H1 (cell line): ENCODE results near the gene LRRC3B. TPM values are rescaled to one million over a fixed set of nuclear protein-coding genes. Genes with fewer than 3 reads are reported as not detected.

Source experiments
- CTCF ChIA-PET: fragments of 300-600 bp; sonication (Branson Sonifier 250); formaldehyde crosslinking; loops from one replicate; lab custom pipeline; 2021; ENCODE audit not compliant: partially characterized antibody; lab: Charles Lee
- POLR2A ChIA-PET: fragments of 300-600 bp; sonication (Branson Sonifier 250); formaldehyde crosslinking; loops from one replicate; lab custom pipeline; 2021; ENCODE audit warnings: inconsistent platforms; ENCODE audit not compliant: partially characterized antibody; lab: Charles Lee
- DNase-seq, 2 experiments: peaks; one replicate each; pipeline versions ENCODE4 v3.0.0 to v3.0.0-alpha.2; 2010 to 2022; ENCODE audit warnings: low spot score in 2 of 2, low read depth in 1 of 2, mixed read lengths in 1 of 2
- FAIRE-seq: peaks from 2 replicates; lab custom pipeline; 2011; peaks lifted over from hg19 to GRCh38; lab: Jason Lieb, UNC
- H2AFZ ChIP-seq: 2 replicates; pipeline ENCODE4 v1.8.1; 2012; ENCODE audit warnings: low read length, inconsistent platforms
- H2AK5ac ChIP-seq: 2 replicates; pipeline ENCODE4 v1.6.1; 2013; ENCODE audit warnings: low read depth, low read length
- H2BK120ac ChIP-seq: replicated peaks from 2 replicates; pipeline ENCODE3; 2013; ENCODE audit warnings: low read depth, low read length, inconsistent platforms
- H2BK12ac ChIP-seq: 2 replicates; pipeline ENCODE4 v1.6.1; 2013; ENCODE audit warnings: low read depth, low read length
- H2BK15ac ChIP-seq: 2 replicates; pipeline ENCODE4 v1.6.1; 2013; ENCODE audit warnings: low read length
- H2BK20ac ChIP-seq: 2 replicates; pipeline ENCODE4 v1.6.1; 2013; ENCODE audit warnings: low read length
- H2BK5ac ChIP-seq: 2 replicates; pipeline ENCODE4 v1.6.1; 2013; ENCODE audit warnings: low read depth, low read length
- H3K14ac ChIP-seq: 2 replicates; pipeline ENCODE4 v1.6.1; 2013; ENCODE audit warnings: inconsistent platforms; ENCODE audit not compliant: insufficient read length
- H3K18ac ChIP-seq: 2 replicates; pipeline ENCODE4 v1.6.1; 2013; ENCODE audit warnings: low read length; ENCODE audit errors: extremely low read depth
- H3K23ac ChIP-seq: 2 replicates; pipeline ENCODE4 v1.6.1; 2013; ENCODE audit warnings: inconsistent platforms; ENCODE audit not compliant: insufficient read length
- H3K23me2 ChIP-seq: 2 replicates; pipeline ENCODE4 v1.6.1; 2013; ENCODE audit warnings: low read depth, low read length
- H3K27ac ChIP-seq: 2 replicates; pipeline ENCODE4 v1.6.1; 2011; ENCODE audit warnings: low read depth, low read length, inconsistent platforms
- H3K27me3 ChIP-seq, 4 experiments: replicated peaks in 1 of 4; 1 replicate in 1 of 4; 2 replicates in 3 of 4; pipeline versions ENCODE4 v1.6.1 to v1.8.1; 2011 to 2013; ENCODE audit warnings: low read length in 3 of 4, mild to moderate bottlenecking in 3 of 4, inconsistent platforms in 2 of 4, mixed read lengths in 2 of 4, moderate library complexity in 1 of 4; ENCODE audit not compliant: control insufficient read depth in 3 of 4, insufficient read depth in 3 of 4; ENCODE audit errors: extremely low read depth in 1 of 4
- H3K36me3 ChIP-seq, 4 experiments: 2 replicates each; pipeline versions ENCODE4 v1.6.1 to v1.8.1; 2011 to 2013; ENCODE audit warnings: mild to moderate bottlenecking in 4 of 4, low read length in 3 of 4, moderate library complexity in 2 of 4, control low read depth in 1 of 4, inconsistent platforms in 1 of 4; ENCODE audit not compliant: insufficient read depth in 4 of 4, control insufficient read depth in 2 of 4
- H3K4ac ChIP-seq: replicated peaks from 2 replicates; pipeline ENCODE3; 2013; ENCODE audit warnings: low read length, low read depth, mixed read lengths, inconsistent platforms; ENCODE audit not compliant: insufficient read length
- H3K4me1 ChIP-seq, 4 experiments: replicated peaks in 1 of 4; 1 replicate in 1 of 4; 2 replicates in 3 of 4; pipeline versions ENCODE4 v1.6.1 to v1.8.1; 2011 to 2013; ENCODE audit warnings: low read length in 3 of 4, inconsistent platforms in 2 of 4, mixed read lengths in 1 of 4; ENCODE audit not compliant: insufficient read depth in 4 of 4, control insufficient read depth in 3 of 4
- H3K4me2 ChIP-seq, 2 experiments: 2 replicates each; pipeline versions ENCODE4 v1.6.1 to v1.8.1; 2011 to 2013; ENCODE audit warnings: low read depth in 2 of 2, low read length in 2 of 2, control low read depth in 1 of 2, inconsistent platforms in 1 of 2, mild to moderate bottlenecking in 1 of 2; ENCODE audit not compliant: insufficient read depth in 1 of 2
- H3K4me3 ChIP-seq, 4 experiments: fragments of 200-600, 300-600 bp in 1 of 4; sonication (generic), shearing (Covaris generic), sonication (Bioruptor Twin) in 1 of 4; 2 replicates each; pipeline versions ENCODE4 v1.5.1 to v1.8.1; 2011 to 2016; ENCODE audit warnings: low read length in 4 of 4, low read depth in 3 of 4, control low read depth in 2 of 4, inconsistent platforms in 2 of 4, mild to moderate bottlenecking in 2 of 4, mixed read lengths in 1 of 4, moderate library complexity in 1 of 4; ENCODE audit not compliant: insufficient read depth in 2 of 4; ENCODE audit errors: extremely low read depth in 1 of 4
- H3K56ac ChIP-seq: replicated peaks from 2 replicates; pipeline ENCODE3; 2013; ENCODE audit warnings: low read depth, mild to moderate bottlenecking, mixed read lengths, low read length, inconsistent platforms; ENCODE audit not compliant: insufficient read length
- H3K79me1 ChIP-seq: 2 replicates; pipeline ENCODE4 v1.6.1; 2013; ENCODE audit warnings: low read depth, low read length, control low read depth
- H3K79me2 ChIP-seq, 2 experiments: 2 replicates each; pipeline versions ENCODE4 v1.6.1 to v1.8.1; 2012 to 2013; ENCODE audit warnings: low read length in 2 of 2, mild to moderate bottlenecking in 2 of 2, inconsistent platforms in 1 of 2; ENCODE audit not compliant: insufficient read depth in 2 of 2, control insufficient read depth in 1 of 2
- H3K9ac ChIP-seq, 4 experiments: replicated peaks in 1 of 4; 1 replicate in 1 of 4; 2 replicates in 3 of 4; pipeline versions ENCODE4 v1.6.1 to v1.8.1; 2011 to 2013; ENCODE audit warnings: low read depth in 3 of 4, low read length in 3 of 4, control low read depth in 2 of 4, mild to moderate bottlenecking in 2 of 4, moderate library complexity in 2 of 4, inconsistent platforms in 1 of 4; ENCODE audit errors: extremely low read depth in 1 of 4
- H3K9me3 ChIP-seq, 2 experiments: 2 replicates each; pipeline versions ENCODE4 v1.6.1 to v1.8.1; 2012 to 2013; ENCODE audit warnings: mild to moderate bottlenecking in 2 of 2, moderate library complexity in 2 of 2, control low read depth in 1 of 2, inconsistent platforms in 1 of 2, low read depth in 1 of 2, low read length in 1 of 2, mixed read lengths in 1 of 2; ENCODE audit not compliant: insufficient read depth in 2 of 2
- H4K20me1 ChIP-seq, 2 experiments: replicated peaks in 1 of 2; 2 replicates each; pipeline versions ENCODE3 to v1.8.1; 2011 to 2013; ENCODE audit warnings: inconsistent platforms in 2 of 2, low read length in 2 of 2, mild to moderate bottlenecking in 1 of 2; ENCODE audit not compliant: insufficient read depth in 2 of 2, control insufficient read depth in 1 of 2
- H4K5ac ChIP-seq: 2 replicates; pipeline ENCODE4 v1.6.1; 2013; ENCODE audit warnings: low read length, low read depth, mixed read lengths, inconsistent platforms; ENCODE audit not compliant: insufficient read length
- H4K8ac ChIP-seq: 2 replicates; pipeline ENCODE4 v1.8.0; 2013; ENCODE audit warnings: mild to moderate bottlenecking, moderate library complexity, low read length, inconsistent platforms; ENCODE audit not compliant: insufficient read depth; ENCODE audit errors: extremely low read depth
- H4K91ac ChIP-seq: replicated peaks from 2 replicates; pipeline ENCODE3; 2013; ENCODE audit warnings: low read length, mixed read lengths, inconsistent platforms; ENCODE audit not compliant: insufficient read length
- BRCA1 ChIP-seq: IDR thresholded peaks from 2 replicates; pipeline ENCODE4 v1.6.1; 2012; ENCODE audit warnings: low read depth, low read length, improper control_type of control experiment
- EZH2 ChIP-seq: fragments of 200-600 bp; sonication (generic); IDR thresholded peaks from 2 replicates; pipeline ENCODE4 v1.7.1; 2012; ENCODE audit warnings: low read depth, mild to moderate bottlenecking, moderate library complexity, low read length, inconsistent platforms; ENCODE audit not compliant: severe bottlenecking
- FOSL1 ChIP-seq: IDR thresholded peaks from 2 replicates; pipeline ENCODE4 v1.6.1; 2011; ENCODE audit warnings: mild to moderate bottlenecking, low read depth, low read length, moderate library complexity; ENCODE audit not compliant: insufficient read depth
- JUN ChIP-seq: IDR thresholded peaks from 2 replicates; pipeline ENCODE4 v1.6.1; 2011; ENCODE audit warnings: low read depth, mild to moderate bottlenecking, improper control_type of control experiment, low read length
- PHF8 ChIP-seq: fragments of 200-600 bp; sonication (generic); conservative IDR thresholded peaks from 2 replicates; pipeline ENCODE4 v1.7.1; 2012; ENCODE audit warnings: low read depth, mild to moderate bottlenecking, inconsistent platforms, low read length, moderate library complexity
- SIX5 ChIP-seq: IDR thresholded peaks from 2 replicates; pipeline ENCODE4 v1.6.1; 2011; ENCODE audit warnings: mild to moderate bottlenecking, low read depth, low read length
- WGBS, 2 experiments: shearing (Covaris generic) in 1 of 2; methylation state at CpG; one replicate each; pipeline versions ENCODE4 v1.1.6 to v1.1.7; 2013 to 2015; ENCODE audit warnings: low lambda C conversion rate in 2 of 2, mixed read lengths in 2 of 2, inconsistent platforms in 1 of 2, low coverage in 1 of 2, missing lambda C conversion rate in 1 of 2; ENCODE audit not compliant: insufficient replicate concordance in 2 of 2, insufficient coverage in 1 of 2, insufficient read length in 1 of 2; ENCODE audit errors: extremely low coverage in 1 of 2, missing lambda C conversion rate in 1 of 2; 5-methylcytosine and 5-hydroxymethylcytosine counted together
- polyA plus RNA-seq, 7 experiments: library from polyadenylated mRNA; depleted of rRNA in 3 of 7; stranded (reverse) in 5 of 7; unstranded in 2 of 7; fragments of >200 nt in 5 of 7; fragments of 200-250 nt in 2 of 7; gene quantifications; 1 replicate in 5 of 7; 2 replicates in 1 of 7; 4 replicates in 1 of 7; pipeline versions ENCODE4 v1.2.1 to v1.2.3, GENCODE V29; 2011 to 2013; ENCODE audit warnings: missing spikeins in 2 of 7, mixed read lengths in 2 of 7
- total RNA-seq: library from RNA; stranded (reverse); fragmentation: NEBNext Ultra II Directional; extraction: Animal tissue kit (Norgen Biotek cat#: 25700); gene quantifications from 2 replicates; pipeline ENCODE4 v1.2.1, GENCODE V29; 2021

LRRC3B gene
- total and polyA plus RNA-seq, 2 of the 8 experiments (the other 6 are each of a cell fraction or from before 2014, with no cell fraction given) = 1.6 to 3.1 TPM

GRCh38 chr3:26657348-26657976 is 34.9 kb downstream of the LRRC3B start:
- CTCF ChIA-PET = no interaction called here
- no peaks in the 10 kb centered on the region for H3K27me3 ChIP-seq

More at GRCh38 chr3:26657348-26657976, 34.9 kb downstream of the LRRC3B start:
- Histone ChIP-seq H2BK5ac (no peak overlapping the region), H3K4me1 (peaks cover 0 to 6% (median 0%) of the 10 kb centered on the region in 4 experiments; a peak in 1 of 7 replicates), H3K56ac (no peak overlapping the region), H4K20me1 (no peaks in the 10 kb centered on the region), H2BK120ac (no peak overlapping the region), H4K91ac (no peak overlapping the region), H3K79me1 (no peaks in the 10 kb centered on the region), H4K8ac (no peak overlapping the region), H2AFZ (no peak overlapping the region), H3K27ac (no peak overlapping the region), H3K4me2 (no peak overlapping the region), H2BK15ac (no peak overlapping the region), H3K9ac (no peak overlapping the region), H3K36me3 (no peaks in the 10 kb centered on the region), H3K79me2 (no peaks in the 10 kb centered on the region), H2BK12ac (no peak overlapping the region), H3K4ac (no peak overlapping the region), H4K5ac (no peak overlapping the region), H2AK5ac (no peak overlapping the region), H3K4me3 (no peak overlapping the region), H2BK20ac (no peak overlapping the region), H3K9me3 (0 out of 4 replicates have a peak, but pooled peaks cover 0 to 3% of the 10 kb centered on the region in 2 experiments), H3K23ac (no peak overlapping the region), H3K23me2 (no peaks in the 10 kb centered on the region), H3K14ac (no peak overlapping the region), H3K18ac (no peak overlapping the region)
- FAIRE-seq (no peak), DNase-seq (no peak)
- TF ChIP-seq BRCA1 (no peak), EZH2 (no peak), FOSL1 (no peak), PHF8 (no peak), SIX5 (no peak), JUN (no peak)
- WGBS, 2 experiments = 87% methylated on average over 6 of the region's 6 CpGs; no CpG with 5 or more reads in 1 of the 2 experiments
- POLR2A ChIA-PET = no interaction called here
